KMS-11 (cell line): Measurements from ENCODE around the gene FLYWCH1.

Experiments used
- H2AFZ ChIP-seq: fragments of 200-600 bp; sonication (generic); 2 replicates; pipeline ENCODE4 v1.6.1; 2016; ENCODE audit warnings: antibody characterized with exemption, mixed run types, low read depth
- H3K27ac ChIP-seq: fragments of 200-600 bp; sonication (generic); 2 replicates; pipeline ENCODE4 v1.6.1; 2016; ENCODE audit warnings: mild to moderate bottlenecking, mixed run types
- H3K27me3 ChIP-seq: fragments of 200-600 bp; sonication (generic); 2 replicates; pipeline ENCODE4 v1.6.1; 2017; ENCODE audit warnings: mild to moderate bottlenecking, low read depth, mixed run types, moderate library complexity; ENCODE audit not compliant: insufficient read depth
- H3K36me3 ChIP-seq: fragments of 200-600 bp; sonication (generic); 2 replicates; pipeline ENCODE4 v1.6.1; 2017; ENCODE audit warnings: mild to moderate bottlenecking, mixed run types; ENCODE audit not compliant: insufficient read depth
- H3K4me1 ChIP-seq: fragments of 200-600 bp; sonication (generic); 2 replicates; pipeline ENCODE4 v1.6.1; 2016; ENCODE audit warnings: mild to moderate bottlenecking, low read depth, mixed run types; ENCODE audit not compliant: poor library complexity, severe bottlenecking
- H3K4me2 ChIP-seq: fragments of 200-600 bp; sonication (generic); 2 replicates; pipeline ENCODE4 v1.7.0; 2016; ENCODE audit warnings: mild to moderate bottlenecking, mixed run types
- H3K4me3 ChIP-seq: fragments of 200-600 bp; sonication (generic); IDR thresholded peaks from 2 replicates; pipeline ENCODE4 v1.6.1; 2017; ENCODE audit warnings: low read depth, low read length, mixed read lengths; ENCODE audit not compliant: insufficient read depth
- H3K79me2 ChIP-seq: fragments of 200-600 bp; sonication (generic); 2 replicates; pipeline ENCODE4 v1.6.1; 2016; ENCODE audit warnings: low read depth, mixed run types; ENCODE audit not compliant: insufficient read depth
- H3K9ac ChIP-seq: fragments of 200-600 bp; sonication (generic); 2 replicates; pipeline ENCODE4 v1.6.1; 2016; ENCODE audit warnings: mild to moderate bottlenecking, mixed run types
- H4K20me1 ChIP-seq: fragments of 200-600 bp; sonication (generic); 2 replicates; pipeline ENCODE4 v1.6.1; 2016; ENCODE audit warnings: mild to moderate bottlenecking, mixed run types; ENCODE audit not compliant: insufficient read depth
- TF ChIP-seq, protein P1 (sequence below): fragments of 200-600 bp; sonication (generic); conservative IDR thresholded peaks from 2 replicates; pipeline ENCODE4 v1.6.1; 2017; ENCODE audit warnings: low read depth, mild to moderate bottlenecking, antibody characterized with exemption, low read length, moderate library complexity, mixed read lengths

Gene FLYWCH1

DNA sequence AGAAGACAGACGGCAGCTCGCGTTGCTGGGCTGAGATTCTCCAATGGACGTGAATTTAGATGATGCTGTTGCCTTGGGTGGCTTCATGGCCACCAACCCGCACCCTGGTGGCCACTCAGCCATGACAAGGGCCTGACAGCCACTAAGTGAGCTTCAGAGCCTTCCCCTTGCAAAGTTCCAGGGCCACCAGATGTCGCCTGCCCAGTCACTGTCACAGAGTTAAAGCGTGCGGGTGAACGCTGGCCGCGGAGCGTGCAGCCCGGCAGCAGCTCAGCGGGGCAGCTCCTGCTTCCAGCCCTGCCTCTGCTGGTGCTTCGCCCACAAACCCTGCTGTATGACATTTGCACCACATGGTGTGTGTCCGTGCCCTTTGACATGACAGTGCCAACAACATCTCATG is 39.0 kb downstream of the FLYWCH1 start:
- TF ChIP-seq, protein P1, sequence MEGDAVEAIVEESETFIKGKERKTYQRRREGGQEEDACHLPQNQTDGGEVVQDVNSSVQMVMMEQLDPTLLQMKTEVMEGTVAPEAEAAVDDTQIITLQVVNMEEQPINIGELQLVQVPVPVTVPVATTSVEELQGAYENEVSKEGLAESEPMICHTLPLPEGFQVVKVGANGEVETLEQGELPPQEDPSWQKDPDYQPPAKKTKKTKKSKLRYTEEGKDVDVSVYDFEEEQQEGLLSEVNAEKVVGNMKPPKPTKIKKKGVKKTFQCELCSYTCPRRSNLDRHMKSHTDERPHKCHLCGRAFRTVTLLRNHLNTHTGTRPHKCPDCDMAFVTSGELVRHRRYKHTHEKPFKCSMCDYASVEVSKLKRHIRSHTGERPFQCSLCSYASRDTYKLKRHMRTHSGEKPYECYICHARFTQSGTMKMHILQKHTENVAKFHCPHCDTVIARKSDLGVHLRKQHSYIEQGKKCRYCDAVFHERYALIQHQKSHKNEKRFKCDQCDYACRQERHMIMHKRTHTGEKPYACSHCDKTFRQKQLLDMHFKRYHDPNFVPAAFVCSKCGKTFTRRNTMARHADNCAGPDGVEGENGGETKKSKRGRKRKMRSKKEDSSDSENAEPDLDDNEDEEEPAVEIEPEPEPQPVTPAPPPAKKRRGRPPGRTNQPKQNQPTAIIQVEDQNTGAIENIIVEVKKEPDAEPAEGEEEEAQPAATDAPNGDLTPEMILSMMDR, result no peak

GRCh38 chr16:2952679-2953078 is 40.9 kb downstream of the FLYWCH1 start:
- Histone ChIP-seq H3K4me3 (no peak overlapping the region), H4K20me1 (no peaks in the 10 kb centered on the region), H3K79me2 (no peaks in the 10 kb centered on the region), H3K9ac (no peak overlapping the region), H3K4me1 (peaks cover 37% of the 10 kb centered on the region), H2AFZ (no peak overlapping the region; the same call in 1 of the 2 replicates), H3K36me3 (no peaks in the 10 kb centered on the region), H3K27ac (no peak overlapping the region), H3K4me2 (peak overlapping the region; percentile 34; the same call in 1 of the 2 replicates), H3K27me3 (peaks cover 30% of the 10 kb centered on the region)
- TF ChIP-seq, protein P1, result no peak

More for the DNA sequence above, 39.0 kb downstream of the FLYWCH1 start:
- no peak overlapping the region for H3K9ac ChIP-seq
- no peaks in the 10 kb centered on the region for H3K36me3 ChIP-seq
- H3K4me2 ChIP-seq, result no peak overlapping the region
- H2AFZ ChIP-seq, result no peak overlapping the region
- H3K27me3 ChIP-seq, result peaks cover 26% of the 10 kb centered on the region
- peaks cover 27% of the 10 kb centered on the region for H3K4me1 ChIP-seq
- H4K20me1 ChIP-seq, result no peaks in the 10 kb centered on the region
- H3K27ac ChIP-seq, result no peak overlapping the region
- no peaks in the 10 kb centered on the region for H3K79me2 ChIP-seq
- no peak overlapping the region for H3K4me3 ChIP-seq

GRCh38 chr16:2953706-2954627 is 42.2 kb downstream of the FLYWCH1 start:
- Histone ChIP-seq H3K79me2 (no peaks in the 10 kb centered on the region), H2AFZ (no peak overlapping the region), H3K4me2 (no peak overlapping the region; the same call in 1 of the 2 replicates), H3K9ac (no peak overlapping the region), H3K27me3 (peaks cover 30% of the 10 kb centered on the region), H4K20me1 (no peaks in the 10 kb centered on the region), H3K4me1 (peaks cover 50% of the 10 kb centered on the region), H3K4me3 (no peak overlapping the region), H3K36me3 (no peaks in the 10 kb centered on the region), H3K27ac (no peak overlapping the region)
- TF ChIP-seq, protein P1, result no peak

DNA sequence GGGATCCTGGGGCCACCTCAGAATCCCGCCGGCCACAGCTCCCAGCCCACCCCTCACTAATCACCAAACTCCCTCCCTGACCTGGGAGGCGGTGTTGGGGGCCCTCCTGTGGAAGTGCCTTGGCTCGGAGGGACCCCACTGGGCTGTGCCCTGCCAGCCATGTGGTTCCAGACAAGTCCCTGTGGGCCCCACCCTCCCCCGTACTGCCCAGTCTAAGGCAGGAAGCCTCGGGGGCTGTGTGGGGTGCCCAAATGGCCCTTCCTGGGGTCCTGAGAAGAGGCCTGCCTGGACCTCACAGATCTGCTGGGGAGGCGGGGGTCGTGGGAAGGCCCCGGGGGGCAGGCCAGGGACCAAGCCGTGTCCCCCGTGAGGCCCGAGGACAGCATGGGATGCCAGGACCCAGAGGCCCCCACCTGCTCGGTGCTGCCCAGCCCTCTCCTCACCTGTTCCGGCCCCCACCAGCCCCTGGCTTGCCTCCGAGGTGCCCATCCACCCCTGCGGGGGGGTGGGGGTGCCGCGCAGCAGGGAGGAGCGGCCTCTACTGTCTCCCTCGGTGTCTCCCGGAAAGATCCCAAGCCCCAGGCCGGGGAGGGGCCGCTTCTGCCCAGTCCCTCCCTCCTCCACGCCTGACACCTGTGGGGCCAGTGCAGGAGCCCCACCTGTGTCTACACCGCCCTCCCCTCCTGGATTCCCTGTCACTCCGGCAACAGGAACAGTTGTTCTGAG is 43.1 kb downstream of the FLYWCH1 start:
- no peak overlapping the region for H3K4me2 ChIP-seq
- no peaks in the 10 kb centered on the region for H3K36me3 ChIP-seq
- TF ChIP-seq, protein P1, result no peak
- peaks cover 58% of the 10 kb centered on the region for H3K4me1 ChIP-seq
- H3K27me3 ChIP-seq, result peaks cover 30% of the 10 kb centered on the region
- H2AFZ ChIP-seq, result no peak overlapping the region
- H3K79me2 ChIP-seq, result no peaks in the 10 kb centered on the region
- no peak overlapping the region for H3K27ac ChIP-seq
- no peak overlapping the region for H3K9ac ChIP-seq
- H4K20me1 ChIP-seq, result no peaks in the 10 kb centered on the region
- H3K4me3 ChIP-seq, result no peak overlapping the region
